Urinary bladder (tissue), 4 donors: ENCODE results near the gene SMIM36. TPM values are rescaled to one million over a fixed set of nuclear protein-coding genes. Genes with fewer than 3 reads are reported as not detected.
A peak's percentile ranks its signal among the peaks of the same experiment; 100 is the strongest.
"Not testable (repeated sequence)": the region's sequence is repeated elsewhere in the genome, so short reads cannot be mapped to it uniquely, and the experiment has no call there.

Experiments
- DNase-seq: peaks from one replicate; pipeline ENCODE4 v3.0.0-alpha.2; 2015; ENCODE audit errors: extremely low spot score
- H3K27ac ChIP-seq: one replicate; pipeline ENCODE4 v1.5.1; 2013; ENCODE audit warnings: low read depth, mild to moderate bottlenecking, moderate library complexity
- H3K36me3 ChIP-seq: one replicate; pipeline ENCODE4 v1.6.1; 2013; ENCODE audit warnings: mild to moderate bottlenecking, moderate library complexity; ENCODE audit not compliant: insufficient read depth
- H3K4me1 ChIP-seq: one replicate; pipeline ENCODE4 v1.6.1; 2013; ENCODE audit warnings: mild to moderate bottlenecking, moderate library complexity; ENCODE audit not compliant: insufficient read depth
- H3K4me3 ChIP-seq: one replicate; pipeline ENCODE4 v1.5.1; 2013; ENCODE audit warnings: low read depth, low read length
- WGBS: extraction: QIAGEN DNeasy Blood & Tissue Kit; methylation state at CpG from one replicate; pipeline ENCODE4 v1.1.7; 2013; 5-methylcytosine and 5-hydroxymethylcytosine counted together
- polyA plus RNA-seq: library from polyadenylated mRNA; stranded (reverse); fragments of 200-250 nt; gene quantifications from one replicate; pipeline ENCODE4 v1.2.3, GENCODE V29; 2013
- total RNA-seq: library from RNA; depleted of rRNA; stranded (reverse); fragments of >200 nt; gene quantifications from one replicate; pipeline ENCODE4 v1.2.3, GENCODE V29; 2014
- donor health status: healthy with polysubstance abuse.
- donor health status: healthy.

Gene SMIM36
- total and polyA plus RNA-seq, 2 donors: not detected

- no peak overlapping the region for H3K27ac ChIP-seq
- DNase-seq: peak; percentile 46
- no peaks in the 10 kb centered on the region for H3K4me1 ChIP-seq
- WGBS: 69% methylated on average over 5 of the region's 5 CpGs
- H3K4me3 ChIP-seq: no peak overlapping the region
- H3K36me3 ChIP-seq: no peaks in the 10 kb centered on the region
These were observed 16.4 kb upstream of the SMIM36 start for GRCh38 chr17:55527540-55528118.

- Histone ChIP-seq H3K4me1 (no peaks in the 10 kb centered on the region), H3K36me3 (no peaks in the 10 kb centered on the region), H3K4me3 (no peak overlapping the region), H3K27ac (no peak overlapping the region)
- DNase-seq: no peak
- 75% methylated on average over 4 of the region's 4 CpGs for WGBS
These were observed 13.4 kb upstream of the SMIM36 start for GRCh38 chr17:55524440-55525220.

GRCh38 chr17:55523032-55523431 is 11.8 kb upstream of the SMIM36 start:
- not testable (repeated sequence) for H3K4me3 ChIP-seq, DNase-seq, H3K27ac ChIP-seq, H3K36me3 ChIP-seq, H3K4me1 ChIP-seq
- WGBS: 96% methylated on average over 4 of the region's 4 CpGs

GRCh38 chr17:55521186-55521585 is 9.9 kb upstream of the SMIM36 start:
- no peak for DNase-seq
- H3K27ac ChIP-seq: no peak overlapping the region
- no peaks in the 10 kb centered on the region for H3K36me3 ChIP-seq
- H3K4me1 ChIP-seq: no peaks in the 10 kb centered on the region
- H3K4me3 ChIP-seq: no peak overlapping the region

GRCh38 chr17:55520402-55520801 is 9.2 kb upstream of the SMIM36 start:
- 91% methylated on average over 5 of the region's 5 CpGs for WGBS
- no peak overlapping the region for H3K4me3 ChIP-seq
- DNase-seq: no peak

GRCh38 chr17:55518510-55518909 is 7.3 kb upstream of the SMIM36 start:
- H3K4me3 ChIP-seq: no peak overlapping the region
- no peak overlapping the region for H3K27ac ChIP-seq
- H3K36me3 ChIP-seq: no peaks in the 10 kb centered on the region
- H3K4me1 ChIP-seq: no peaks in the 10 kb centered on the region
- WGBS: 81% methylated on average over 5 of the region's 5 CpGs
- no peak for DNase-seq

More at GRCh38 chr17:55520402-55520801, 9.2 kb upstream of the SMIM36 start:
- H3K36me3 ChIP-seq: no peaks in the 10 kb centered on the region
- no peak overlapping the region for H3K27ac ChIP-seq
- H3K4me1 ChIP-seq: no peaks in the 10 kb centered on the region

- no peak overlapping the region for H3K4me3 ChIP-seq
- H3K36me3 ChIP-seq: no peaks in the 10 kb centered on the region
- no peak overlapping the region for H3K27ac ChIP-seq
- WGBS: 17% methylated on average over 5 of the region's 5 CpGs
- peak; percentile 55 for DNase-seq
- H3K4me1 ChIP-seq: no peaks in the 10 kb centered on the region
These were observed 2.8 kb upstream of the SMIM36 start for GRCh38 chr17:55513885-55514590.

- not testable (repeated sequence) for H3K36me3 ChIP-seq, H3K4me3 ChIP-seq, H3K4me1 ChIP-seq, H3K27ac ChIP-seq, DNase-seq
- 44% methylated on average over 7 of the region's 7 CpGs for WGBS
These were observed 3.6 kb downstream of the SMIM36 start for GRCh38 chr17:55507669-55508068.

GRCh38 chr17:55501626-55502025 is 9.6 kb downstream of the SMIM36 start:
- H3K4me1 ChIP-seq, DNase-seq, H3K36me3 ChIP-seq, H3K4me3 ChIP-seq, H3K27ac ChIP-seq: not testable (repeated sequence)
- 96% methylated on average over 13 of the region's 23 CpGs for WGBS

- Histone ChIP-seq H3K36me3 (no peaks in the 10 kb centered on the region), H3K4me1 (no peaks in the 10 kb centered on the region), H3K27ac (no peak overlapping the region), H3K4me3 (no peak overlapping the region)
- 83% methylated on average over 3 of the region's 3 CpGs for WGBS
- DNase-seq: no peak
These were observed 11.1 kb downstream of the SMIM36 start for GRCh38 chr17:55500103-55500502.

GRCh38 chr17:55496094-55496881 is 15.0 kb downstream of the SMIM36 start:
- 44% methylated on average over 8 of the region's 8 CpGs for WGBS
- H3K4me3 ChIP-seq: no peak overlapping the region
- H3K27ac ChIP-seq: no peak overlapping the region
- no peak for DNase-seq
- H3K36me3 ChIP-seq: no peaks in the 10 kb centered on the region
- H3K4me1 ChIP-seq: no peaks in the 10 kb centered on the region

GRCh38 chr17:55495239-55495638 is 16.0 kb downstream of the SMIM36 start:
- H3K27ac ChIP-seq: no peak overlapping the region
- DNase-seq: no peak
- H3K4me3 ChIP-seq: no peak overlapping the region
- H3K36me3 ChIP-seq: no peaks in the 10 kb centered on the region
- no peaks in the 10 kb centered on the region for H3K4me1 ChIP-seq
- WGBS: 27% methylated on average over 3 of the region's 3 CpGs

- H3K36me3 ChIP-seq: no peaks in the 10 kb centered on the region
- WGBS: 78% methylated on average over 7 of the region's 7 CpGs
These were observed 18.4 kb downstream of the SMIM36 start for GRCh38 chr17:55492781-55493341.

More at GRCh38 chr17:55492781-55493341, 18.4 kb downstream of the SMIM36 start:
- no peak for DNase-seq
- H3K4me1 ChIP-seq: no peaks in the 10 kb centered on the region
- no peak overlapping the region for H3K4me3 ChIP-seq
- no peak overlapping the region for H3K27ac ChIP-seq
